CD4-positive, alpha-beta T cell treated with Interleukin-2 at 100 ng/mL for 4 hours (primary cell): Measurements from ENCODE around the gene DAPL1.
"Not testable (repeated sequence)": the region's sequence is repeated elsewhere in the genome, so short reads cannot be mapped to it uniquely, and the experiment has no call there.

Source experiments
- DNase-seq: peaks from one replicate; pipeline ENCODE4 v3.0.0-alpha.2; 2020; ENCODE audit warnings: low spot score

The DAPL1 gene

GRCh38 chr2:158822193-158822592 lies 27.1 kb downstream of the DAPL1 start:
- no peak for DNase-seq

GRCh38 chr2:158823486-158824237 lies 28.5 kb downstream of the DAPL1 start:
- DNase-seq, result no peak

GRCh38 chr2:158825021-158825420 lies 29.9 kb downstream of the DAPL1 start:
- no peak for DNase-seq

- no peak for DNase-seq
Measured at GRCh38 chr2:158826965-158827364, 31.8 kb downstream of the DAPL1 start.

GRCh38 chr2:158828378-158829164 lies 33.5 kb downstream of the DAPL1 start:
- DNase-seq, result no peak

- no peak for DNase-seq
Measured at GRCh38 chr2:158829167-158829566, 34.0 kb downstream of the DAPL1 start.

GRCh38 chr2:158830201-158830600 lies 35.1 kb downstream of the DAPL1 start:
- DNase-seq, result no peak

GRCh38 chr2:158835431-158835830 lies 40.3 kb downstream of the DAPL1 start:
- no peak for DNase-seq

- DNase-seq, result no peak
Measured at GRCh38 chr2:158837645-158838044, 42.5 kb downstream of the DAPL1 start.

GRCh38 chr2:158841850-158842249 lies 46.7 kb downstream of the DAPL1 start:
- no peak for DNase-seq

- DNase-seq, result no peak
Measured at GRCh38 chr2:158845444-158845843, 50.3 kb downstream of the DAPL1 start.

GRCh38 chr2:158845859-158846258 lies 50.7 kb downstream of the DAPL1 start:
- DNase-seq, result no peak

- not testable (repeated sequence) for DNase-seq
Measured at GRCh38 chr2:158847526-158847925, 52.4 kb downstream of the DAPL1 start.

- DNase-seq, result not testable (repeated sequence)
Measured at GRCh38 chr2:158848031-158848970, 53.2 kb downstream of the DAPL1 start.

- DNase-seq, result not testable (repeated sequence)
Measured at GRCh38 chr2:158860179-158860578, 65.1 kb downstream of the DAPL1 start.

- DNase-seq, result not testable (repeated sequence)
Measured at GRCh38 chr2:158861626-158862025, 66.5 kb downstream of the DAPL1 start.

GRCh38 chr2:158865469-158865868 lies 70.4 kb downstream of the DAPL1 start:
- not testable (repeated sequence) for DNase-seq
